GM12864 (cell line): ENCODE data around the gene LSP1.

Source experiments
- DNase-seq: peaks from one replicate; pipeline ENCODE4 v3.0.0-alpha.2; 2011; ENCODE audit warnings: low read depth
- H3K4me3 ChIP-seq: 2 replicates; pipeline ENCODE4 v1.5.1; 2011; ENCODE audit warnings: mild to moderate bottlenecking, low read depth, low read length, control low read depth
- TF ChIP-seq, protein P1 (sequence below): IDR thresholded peaks from 2 replicates; pipeline ENCODE4 v1.5.1; 2011; ENCODE audit warnings: low read depth, mild to moderate bottlenecking, moderate library complexity, low read length, control low read depth, inconsistent platforms; ENCODE audit errors: missing control alignments

LSP1 gene

GRCh38 chr11:1829039-1829820, 23.7 kb upstream of the LSP1 start:
- no peak overlapping the region for H3K4me3 ChIP-seq
- TF ChIP-seq, protein P1, sequence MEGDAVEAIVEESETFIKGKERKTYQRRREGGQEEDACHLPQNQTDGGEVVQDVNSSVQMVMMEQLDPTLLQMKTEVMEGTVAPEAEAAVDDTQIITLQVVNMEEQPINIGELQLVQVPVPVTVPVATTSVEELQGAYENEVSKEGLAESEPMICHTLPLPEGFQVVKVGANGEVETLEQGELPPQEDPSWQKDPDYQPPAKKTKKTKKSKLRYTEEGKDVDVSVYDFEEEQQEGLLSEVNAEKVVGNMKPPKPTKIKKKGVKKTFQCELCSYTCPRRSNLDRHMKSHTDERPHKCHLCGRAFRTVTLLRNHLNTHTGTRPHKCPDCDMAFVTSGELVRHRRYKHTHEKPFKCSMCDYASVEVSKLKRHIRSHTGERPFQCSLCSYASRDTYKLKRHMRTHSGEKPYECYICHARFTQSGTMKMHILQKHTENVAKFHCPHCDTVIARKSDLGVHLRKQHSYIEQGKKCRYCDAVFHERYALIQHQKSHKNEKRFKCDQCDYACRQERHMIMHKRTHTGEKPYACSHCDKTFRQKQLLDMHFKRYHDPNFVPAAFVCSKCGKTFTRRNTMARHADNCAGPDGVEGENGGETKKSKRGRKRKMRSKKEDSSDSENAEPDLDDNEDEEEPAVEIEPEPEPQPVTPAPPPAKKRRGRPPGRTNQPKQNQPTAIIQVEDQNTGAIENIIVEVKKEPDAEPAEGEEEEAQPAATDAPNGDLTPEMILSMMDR = no peak
- DNase-seq = no peak

DNA sequence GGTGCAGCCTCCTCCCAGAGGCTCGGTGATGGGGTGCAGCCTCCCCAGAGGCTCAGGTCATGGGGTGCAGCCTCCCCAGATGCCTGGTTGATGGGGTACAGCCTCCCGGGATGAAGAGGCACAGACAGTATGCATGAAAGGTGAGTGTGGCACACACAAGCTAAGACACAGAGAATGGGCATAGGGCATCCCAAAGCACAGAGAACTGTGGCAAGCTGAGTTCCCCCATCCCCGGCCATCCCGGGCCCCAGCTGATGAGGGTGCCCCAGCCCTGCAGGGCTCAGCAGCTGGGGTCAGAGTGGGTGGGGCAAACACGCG, 22.9 kb upstream of the LSP1 start:
- H3K4me3 ChIP-seq = no peak overlapping the region
- DNase-seq = no peak
- TF ChIP-seq, protein P1 = no peak

GRCh38 chr11:1830322-1831223, 22.3 kb upstream of the LSP1 start:
- TF ChIP-seq, protein P1 = no peak
- no peak overlapping the region for H3K4me3 ChIP-seq
- no peak for DNase-seq

DNA sequence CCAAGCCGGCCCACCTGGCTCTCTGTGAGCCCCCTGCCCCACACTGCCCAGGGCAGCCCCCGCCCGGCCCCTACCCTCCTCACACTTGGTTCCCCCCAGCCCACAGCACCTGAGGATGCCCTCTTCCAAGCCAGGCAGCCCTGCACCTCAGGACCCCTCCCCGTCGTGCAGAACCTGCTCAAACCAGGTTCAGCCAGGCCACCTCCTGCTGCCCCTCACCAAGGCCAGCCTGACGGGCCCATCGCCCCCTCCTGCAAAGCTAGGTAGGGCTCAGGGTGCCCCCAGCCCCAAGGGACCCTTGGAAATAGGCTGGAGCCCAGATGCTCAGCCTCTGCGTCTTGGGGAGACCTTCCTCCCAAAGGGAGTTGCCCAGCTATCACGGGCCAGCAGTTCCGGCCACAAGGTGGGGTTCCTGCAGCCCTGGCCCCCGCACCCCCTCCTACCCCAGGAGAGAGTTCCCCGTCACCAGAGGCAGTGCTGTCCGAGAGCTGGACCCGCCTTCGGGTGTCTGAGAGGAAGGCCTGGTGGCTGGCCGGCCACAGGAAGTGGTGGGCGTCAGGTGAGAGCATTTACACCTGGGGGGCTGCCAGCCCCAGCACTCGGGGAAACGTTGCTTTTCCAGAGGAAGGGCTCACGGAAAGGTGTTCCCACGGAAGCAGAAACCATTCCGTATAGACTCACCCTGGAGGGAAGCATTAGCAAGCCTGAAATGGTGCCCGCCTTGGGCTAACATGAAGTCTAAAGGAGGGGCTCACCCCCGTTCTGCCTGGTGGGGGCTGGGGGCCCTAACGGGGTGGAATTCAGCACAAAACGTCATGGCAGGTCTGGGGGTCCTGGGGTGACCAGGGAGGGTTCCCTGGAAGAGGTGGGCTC, 21.3 kb upstream of the LSP1 start:
- H3K4me3 ChIP-seq = no peak overlapping the region
- TF ChIP-seq, protein P1 = no peak
- no peak for DNase-seq

DNA sequence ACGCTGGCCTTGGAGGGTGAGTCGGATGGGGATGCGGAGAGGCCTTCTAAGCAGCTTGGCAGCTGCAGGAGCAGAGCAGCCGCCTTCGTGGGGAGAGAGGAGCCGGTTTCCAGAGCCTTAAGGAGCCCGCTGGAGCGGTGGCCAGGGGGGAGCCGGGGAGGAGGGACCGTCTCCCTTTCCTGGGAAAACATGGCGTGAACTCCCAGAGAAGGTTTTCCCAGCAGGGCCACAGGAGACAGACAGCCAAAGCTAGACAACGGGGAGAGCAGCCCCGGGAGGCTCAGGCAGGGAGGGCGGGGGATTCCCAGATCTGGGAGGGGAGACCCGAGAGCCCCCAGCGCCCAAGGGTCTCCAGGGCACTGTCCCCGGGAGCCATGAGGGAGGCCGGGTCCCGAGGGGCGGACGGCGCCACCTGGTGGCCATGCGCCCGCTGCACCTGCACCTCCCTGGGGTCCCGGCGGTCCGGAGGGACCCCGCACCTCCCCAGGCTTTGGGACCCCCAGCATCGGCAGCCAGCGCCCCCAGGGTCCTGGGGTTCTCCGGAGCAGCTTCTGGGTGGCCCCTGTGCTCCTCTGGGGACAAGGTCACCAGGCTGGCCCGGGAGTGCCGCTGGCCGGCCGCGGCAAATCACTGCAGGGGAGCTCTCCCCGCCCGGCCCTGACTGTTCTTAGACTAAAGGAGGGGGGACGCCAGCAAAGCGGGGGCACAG, 20.5 kb upstream of the LSP1 start:
- TF ChIP-seq, protein P1 = peak; percentile 85
- H3K4me3 ChIP-seq = no peak overlapping the region
- DNase-seq = no peak

DNA sequence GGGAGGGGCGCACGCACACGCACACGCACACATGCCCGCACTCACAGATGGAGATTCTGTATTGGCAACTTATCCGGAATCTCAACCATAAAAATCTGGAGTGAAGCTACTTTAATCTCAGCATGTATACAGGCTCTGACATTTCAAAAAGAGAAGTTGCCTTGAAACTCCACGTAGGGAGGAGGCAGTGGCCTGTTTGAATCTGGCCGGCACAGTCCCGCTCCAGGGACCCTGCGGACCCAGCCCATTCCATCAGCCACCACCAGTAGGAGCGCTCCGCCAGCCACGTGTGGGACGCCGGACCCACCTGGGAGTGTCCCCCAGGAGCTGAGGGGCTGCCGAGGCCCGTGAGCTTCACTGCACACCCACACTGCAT, 20.0 kb upstream of the LSP1 start:
- TF ChIP-seq, protein P1 = no peak
- no peak overlapping the region for H3K4me3 ChIP-seq
- DNase-seq = no peak
